ENCODE data around the gene ME3.

DNA sequence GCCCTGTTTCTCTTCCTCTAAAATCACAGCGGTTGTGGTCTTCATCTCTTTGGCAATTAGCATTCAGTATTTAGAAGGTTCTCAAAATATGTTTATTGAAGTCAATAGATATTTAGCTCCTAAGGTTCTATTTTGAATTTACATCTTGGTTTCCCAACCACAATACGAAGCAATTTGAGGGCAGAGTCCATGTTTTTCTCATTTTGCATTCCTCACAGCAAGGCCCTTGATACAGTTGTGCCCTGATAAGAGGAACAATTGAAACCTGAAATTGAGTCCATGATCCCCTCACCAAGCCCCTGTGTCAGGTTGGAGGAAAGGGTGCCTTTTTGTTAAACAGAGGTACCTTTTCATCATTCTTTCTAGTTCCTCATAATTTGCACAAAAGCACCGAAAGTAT, 166.2 kb downstream of the ME3 start:
- TF ChIP-seq YY1 (IDR thresholded peaks at IDR 0.05; ENCODE audit: insufficient read depth, insufficient read length) = no peak
- no peak for TF ChIP-seq ZNF274 (IDR thresholded peaks at IDR 0.05; ENCODE audit: low read depth, low read length)
- no peak for TF ChIP-seq SUZ12 (IDR thresholded peaks at IDR 0.05; ENCODE audit: extremely low read depth, insufficient read depth, insufficient read length)
